Activated naive CD8-positive, alpha-beta T cell (primary cell): ENCODE data around the gene APMAP.
"Not testable (repeated sequence)": the region's sequence is repeated elsewhere in the genome, so short reads cannot be mapped to it uniquely, and the experiment has no call there.

ENCODE experiments used
- H3K27ac Mint-ChIP-seq: one replicate; pipeline ENCODE4 v1.8.0; 2021; ENCODE audit warnings: mixed read lengths
- H3K27me3 Mint-ChIP-seq: one replicate; pipeline ENCODE4 v1.8.0; 2021; ENCODE audit warnings: mixed read lengths
- H3K36me3 Mint-ChIP-seq: one replicate; pipeline ENCODE4 v1.8.0; 2021; ENCODE audit warnings: mixed read lengths
- H3K4me1 Mint-ChIP-seq: one replicate; pipeline ENCODE4 v1.8.0; 2021; ENCODE audit warnings: low read depth, mixed read lengths
- H3K4me3 Mint-ChIP-seq: one replicate; pipeline ENCODE4 v1.8.0; 2021; ENCODE audit warnings: mild to moderate bottlenecking, mixed read lengths
- H3K9me3 Mint-ChIP-seq: one replicate; pipeline ENCODE4 v1.8.0; 2021; ENCODE audit warnings: low read depth, mixed read lengths

APMAP gene

DNA sequence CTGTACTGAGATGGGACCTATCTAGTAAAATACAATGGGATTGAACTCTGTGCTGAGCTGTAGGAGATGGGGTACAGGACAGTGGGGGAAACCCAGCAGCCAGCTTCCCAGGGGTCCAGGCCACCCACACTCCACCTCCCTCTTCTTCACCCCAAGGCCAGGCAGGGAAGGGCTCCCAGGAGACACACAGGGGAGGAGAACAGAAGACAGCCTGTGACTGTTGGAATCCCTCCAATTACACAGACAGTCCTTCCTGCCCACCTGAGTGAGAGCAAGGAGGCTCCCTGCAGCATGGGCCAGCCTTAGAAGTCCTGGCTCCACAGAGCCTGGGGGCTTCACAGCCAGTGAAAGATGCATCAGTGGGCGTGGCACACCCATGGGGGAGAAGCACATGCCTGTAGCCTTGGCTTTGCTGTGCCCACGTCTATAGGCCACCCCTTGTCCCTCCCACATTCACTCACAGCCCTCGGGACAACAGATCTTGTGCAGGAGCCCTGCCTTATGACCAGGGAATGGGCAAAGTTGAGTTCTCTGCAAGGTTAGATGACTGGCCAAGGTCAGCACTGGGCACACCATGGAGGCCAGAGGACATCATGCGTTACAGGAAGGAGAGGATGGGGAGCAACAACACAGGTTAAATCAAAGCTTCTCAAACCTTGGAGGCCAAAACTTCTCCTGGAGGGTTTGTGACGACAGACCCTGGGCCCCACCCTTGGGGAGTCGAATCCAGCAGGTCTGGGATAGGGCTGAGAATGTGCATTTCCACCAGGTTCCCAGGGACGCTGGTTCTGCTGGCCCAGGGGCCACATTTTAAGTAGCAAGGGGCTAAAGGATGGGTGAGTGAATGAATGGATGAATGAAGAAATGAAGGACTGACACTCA is 55.8 kb downstream of the APMAP start:
- no peak overlapping the region for H3K4me3 Mint-ChIP-seq
- peaks cover 14% of the 10 kb centered on the region for H3K4me1 Mint-ChIP-seq
- H3K27me3 Mint-ChIP-seq = no peaks in the 10 kb centered on the region
- no peak overlapping the region for H3K27ac Mint-ChIP-seq
- peaks cover 5% of the 10 kb centered on the region for H3K9me3 Mint-ChIP-seq
- peaks cover 7% of the 10 kb centered on the region for H3K36me3 Mint-ChIP-seq

DNA sequence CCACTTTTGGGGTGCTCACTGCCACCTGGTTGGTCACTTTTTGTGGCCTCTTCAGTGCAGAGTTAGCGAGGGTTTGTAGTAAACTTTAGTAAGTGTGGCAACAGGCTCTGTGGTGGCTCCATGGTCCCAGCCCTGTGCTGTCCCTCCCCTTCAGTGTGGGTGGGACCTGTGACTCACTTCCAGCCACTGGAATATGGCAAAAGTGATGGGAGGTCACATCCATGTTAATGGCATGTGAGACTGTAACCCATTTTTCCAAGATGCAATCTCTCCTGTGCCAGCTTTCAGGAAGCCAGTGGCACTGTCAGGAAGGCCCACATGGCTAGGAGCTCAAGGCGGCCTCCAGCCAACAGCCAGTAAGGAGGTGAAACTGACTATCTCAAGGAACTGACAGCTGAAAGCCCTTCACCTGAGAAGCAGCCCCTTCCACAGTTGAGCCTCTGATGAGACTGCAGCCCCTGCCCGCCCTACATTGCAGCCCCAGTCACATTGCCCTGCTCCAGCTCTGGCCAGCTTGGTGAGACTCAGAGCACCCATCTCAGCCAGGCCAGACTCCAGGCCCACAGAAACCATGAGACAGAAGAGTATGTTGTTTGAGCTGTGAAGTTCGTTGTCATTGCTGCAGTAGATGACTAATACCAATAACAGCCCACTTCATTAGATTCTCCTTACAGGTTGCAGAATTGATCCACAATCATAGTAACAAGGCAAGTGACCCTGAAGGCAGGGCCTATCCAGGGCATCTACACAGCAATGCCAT is 56.6 kb downstream of the APMAP start:
- Mint-ChIP-seq H3K9me3 (no peaks in the 10 kb centered on the region), H3K4me1 (peaks cover 22% of the 10 kb centered on the region), H3K27me3 (no peaks in the 10 kb centered on the region), H3K4me3 (no peak overlapping the region), H3K27ac (no peak overlapping the region), H3K36me3 (peaks cover 7% of the 10 kb centered on the region)

DNA sequence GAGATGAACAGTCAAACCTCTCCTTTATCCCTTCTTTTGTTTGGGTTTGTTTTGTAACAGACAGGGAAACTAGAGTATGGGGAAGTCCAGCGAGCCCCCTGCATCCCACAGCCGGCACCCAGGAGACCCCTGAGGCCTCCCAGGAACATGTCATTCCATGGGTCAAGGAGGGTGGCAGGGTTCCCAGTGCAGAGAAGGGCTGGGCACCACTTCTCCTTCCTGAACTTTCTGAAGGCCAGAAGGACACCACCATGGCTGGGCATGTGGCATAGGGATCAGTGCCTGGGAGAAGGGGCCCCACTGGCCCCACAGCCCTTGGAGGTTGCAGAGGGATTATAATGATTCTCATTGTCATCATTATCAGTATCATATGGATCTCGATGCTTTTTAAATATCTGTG is 57.4 kb downstream of the APMAP start:
- no peaks in the 10 kb centered on the region for H3K27me3 Mint-ChIP-seq
- no peak overlapping the region for H3K27ac Mint-ChIP-seq
- H3K9me3 Mint-ChIP-seq = no peaks in the 10 kb centered on the region
- H3K4me3 Mint-ChIP-seq = no peak overlapping the region
- H3K4me1 Mint-ChIP-seq = peaks cover 29% of the 10 kb centered on the region
- peaks cover 2% of the 10 kb centered on the region for H3K36me3 Mint-ChIP-seq

DNA sequence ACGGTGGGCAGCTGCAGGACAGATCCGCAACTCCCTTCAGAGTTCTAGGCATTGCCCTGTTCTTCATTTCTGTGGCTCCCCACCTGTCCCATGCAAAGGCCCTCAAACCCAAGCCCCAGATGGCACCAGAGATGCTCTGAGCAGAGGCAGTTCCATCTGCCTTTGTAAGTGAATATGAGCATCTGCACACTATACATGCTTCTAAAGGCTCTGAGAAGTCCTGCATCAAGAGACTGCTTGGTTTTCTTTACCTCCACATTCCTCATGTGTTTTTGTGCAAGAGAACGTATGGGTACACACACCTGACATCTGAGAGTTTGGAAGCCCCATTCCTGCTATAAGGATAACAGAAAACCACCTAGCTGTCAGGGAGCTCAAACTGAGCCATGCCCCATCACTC is 57.8 kb downstream of the APMAP start:
- peaks cover 2% of the 10 kb centered on the region for H3K36me3 Mint-ChIP-seq
- H3K4me3 Mint-ChIP-seq = no peak overlapping the region
- no peaks in the 10 kb centered on the region for H3K27me3 Mint-ChIP-seq
- peaks cover 31% of the 10 kb centered on the region for H3K4me1 Mint-ChIP-seq
- no peak overlapping the region for H3K27ac Mint-ChIP-seq
- H3K9me3 Mint-ChIP-seq = no peaks in the 10 kb centered on the region

DNA sequence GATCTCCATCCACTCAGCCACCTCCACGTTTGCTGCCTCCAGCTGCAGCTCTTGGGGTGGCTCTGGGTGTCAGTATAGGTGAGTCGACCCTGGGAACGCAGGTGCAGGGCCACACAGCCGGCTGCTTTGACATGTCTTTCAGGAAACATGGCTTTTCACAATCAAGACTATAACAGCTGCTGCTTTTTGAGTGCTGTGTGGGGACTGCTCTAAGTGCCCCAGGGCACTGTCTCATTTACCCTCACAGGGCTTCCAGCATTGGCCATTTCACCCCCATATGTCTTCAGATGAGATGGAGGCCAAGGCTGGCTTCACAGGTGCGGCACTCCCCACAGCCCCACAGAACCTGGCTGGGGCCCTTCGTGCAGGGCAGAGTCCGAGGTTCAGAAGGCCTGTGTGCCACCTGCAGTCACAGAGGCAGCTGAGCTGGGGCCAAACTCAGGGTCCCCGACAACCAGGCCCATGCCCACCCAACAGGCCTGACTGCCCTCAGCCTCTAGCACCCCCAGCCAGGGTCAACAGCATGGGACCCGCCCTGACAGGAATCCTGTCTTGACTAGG is 58.4 kb downstream of the APMAP start:
- no peak overlapping the region for H3K4me3 Mint-ChIP-seq
- no peaks in the 10 kb centered on the region for H3K9me3 Mint-ChIP-seq
- peaks cover 2% of the 10 kb centered on the region for H3K36me3 Mint-ChIP-seq
- no peaks in the 10 kb centered on the region for H3K27me3 Mint-ChIP-seq
- H3K27ac Mint-ChIP-seq = no peak overlapping the region
- H3K4me1 Mint-ChIP-seq = peaks cover 31% of the 10 kb centered on the region

DNA sequence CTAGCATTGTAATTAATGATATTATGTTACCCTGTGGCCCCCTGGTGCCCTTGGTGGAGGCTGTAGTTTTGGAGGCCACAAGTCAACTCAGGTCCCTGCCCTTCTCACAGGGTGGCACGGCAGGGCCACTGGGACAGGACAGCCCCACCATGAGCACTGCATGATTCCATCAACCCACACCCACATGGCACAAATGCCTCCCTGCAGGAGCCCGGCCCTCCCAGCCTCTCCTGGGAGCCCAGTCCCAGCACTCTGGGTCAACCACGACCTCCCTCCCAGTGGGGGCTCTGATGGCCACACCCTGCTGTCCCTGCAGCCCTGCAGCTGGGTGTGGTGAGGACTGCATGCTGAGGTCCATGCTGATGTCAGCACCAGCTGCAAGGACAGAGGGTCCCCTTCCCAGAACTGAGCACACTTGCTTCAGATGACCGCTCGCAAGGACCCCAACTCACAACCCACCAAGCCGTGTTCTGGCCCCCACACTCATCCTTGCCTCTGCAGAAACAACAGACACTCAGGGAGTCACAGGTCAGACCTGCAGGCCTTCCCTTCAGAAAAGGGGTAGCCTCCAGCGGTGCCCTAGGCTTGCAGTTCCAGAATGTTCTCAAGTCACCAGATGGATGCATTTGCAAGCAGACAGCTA is 59.2 kb downstream of the APMAP start:
- no peak overlapping the region for H3K27ac Mint-ChIP-seq
- no peaks in the 10 kb centered on the region for H3K9me3 Mint-ChIP-seq
- H3K36me3 Mint-ChIP-seq = peaks cover 2% of the 10 kb centered on the region
- no peak overlapping the region for H3K4me3 Mint-ChIP-seq
- H3K27me3 Mint-ChIP-seq = no peaks in the 10 kb centered on the region
- H3K4me1 Mint-ChIP-seq = peaks cover 31% of the 10 kb centered on the region

DNA sequence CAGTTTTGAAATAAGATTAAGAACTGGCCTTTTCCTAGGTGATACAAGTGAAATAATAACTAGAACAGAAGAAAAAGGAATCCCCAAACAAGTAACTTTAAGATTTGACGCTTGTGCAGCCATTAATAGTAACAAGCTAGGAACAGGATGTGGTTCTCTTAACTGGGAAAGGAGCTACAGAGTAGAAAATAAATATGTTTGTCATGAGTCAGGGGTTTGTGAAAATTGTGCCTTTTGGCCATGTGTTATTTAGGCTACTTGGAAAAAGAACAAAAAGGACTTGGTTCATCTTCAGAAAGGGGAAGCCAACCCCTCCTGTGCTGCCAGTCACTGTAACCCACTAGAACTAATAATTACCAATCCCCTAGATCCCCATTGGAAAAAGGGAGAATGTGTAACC is 60.7 kb downstream of the APMAP start:
- Mint-ChIP-seq H3K27ac (peak overlapping the region; percentile 66), H3K4me1 (peaks cover 31% of the 10 kb centered on the region)
- not testable (repeated sequence) for H3K9me3 Mint-ChIP-seq, H3K27me3 Mint-ChIP-seq, H3K4me3 Mint-ChIP-seq, H3K36me3 Mint-ChIP-seq

DNA sequence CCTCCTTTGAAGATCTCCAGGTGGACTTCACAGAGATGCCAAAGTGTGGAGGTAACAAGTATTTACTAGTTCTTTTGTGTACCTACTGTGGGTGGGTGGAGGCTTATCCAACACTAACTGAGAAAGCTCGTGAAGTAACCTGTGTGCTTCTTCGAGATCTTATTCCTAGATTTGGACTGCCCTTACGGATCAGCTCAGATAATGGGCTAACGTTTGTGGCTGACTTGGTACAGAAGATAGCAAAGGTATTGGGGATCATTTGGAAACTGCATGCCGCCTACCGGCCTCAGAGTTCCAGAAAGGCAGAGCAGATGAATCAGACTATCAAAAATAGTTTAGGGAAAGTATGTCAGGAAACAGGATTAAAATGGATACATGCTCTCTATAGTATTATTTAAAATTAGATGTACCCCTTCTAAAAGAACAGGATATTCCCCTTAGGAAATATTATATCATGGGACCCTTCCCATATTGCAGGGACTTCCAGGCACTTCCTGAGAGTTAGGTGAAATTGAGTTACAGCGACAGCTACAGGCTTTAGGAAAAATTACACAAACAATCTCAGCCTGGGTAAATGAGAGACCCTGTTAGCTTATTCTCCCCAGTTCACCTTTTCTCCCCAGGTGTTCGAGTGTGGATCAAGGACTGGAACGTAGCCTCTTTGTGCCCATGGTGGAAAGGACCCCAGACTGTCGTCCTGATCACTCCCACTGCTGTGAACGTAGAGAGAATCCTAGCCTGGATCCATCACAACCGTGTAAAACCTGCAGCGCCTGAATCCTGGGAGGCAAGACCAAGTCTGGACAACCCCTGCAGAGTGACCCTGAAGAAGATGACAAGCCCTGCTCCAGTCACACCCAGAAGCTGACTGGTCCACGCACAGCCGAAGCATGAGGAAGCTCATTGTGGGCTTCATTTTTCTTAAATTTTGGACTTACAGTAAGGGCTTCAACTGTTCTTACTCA is 61.5 kb downstream of the APMAP start:
- Mint-ChIP-seq H3K27ac (peak overlapping the region; percentile 52), H3K4me3 (peak overlapping the region; percentile 24), H3K4me1 (peaks cover 30% of the 10 kb centered on the region)
- H3K36me3 Mint-ChIP-seq, H3K27me3 Mint-ChIP-seq, H3K9me3 Mint-ChIP-seq: not testable (repeated sequence)

DNA sequence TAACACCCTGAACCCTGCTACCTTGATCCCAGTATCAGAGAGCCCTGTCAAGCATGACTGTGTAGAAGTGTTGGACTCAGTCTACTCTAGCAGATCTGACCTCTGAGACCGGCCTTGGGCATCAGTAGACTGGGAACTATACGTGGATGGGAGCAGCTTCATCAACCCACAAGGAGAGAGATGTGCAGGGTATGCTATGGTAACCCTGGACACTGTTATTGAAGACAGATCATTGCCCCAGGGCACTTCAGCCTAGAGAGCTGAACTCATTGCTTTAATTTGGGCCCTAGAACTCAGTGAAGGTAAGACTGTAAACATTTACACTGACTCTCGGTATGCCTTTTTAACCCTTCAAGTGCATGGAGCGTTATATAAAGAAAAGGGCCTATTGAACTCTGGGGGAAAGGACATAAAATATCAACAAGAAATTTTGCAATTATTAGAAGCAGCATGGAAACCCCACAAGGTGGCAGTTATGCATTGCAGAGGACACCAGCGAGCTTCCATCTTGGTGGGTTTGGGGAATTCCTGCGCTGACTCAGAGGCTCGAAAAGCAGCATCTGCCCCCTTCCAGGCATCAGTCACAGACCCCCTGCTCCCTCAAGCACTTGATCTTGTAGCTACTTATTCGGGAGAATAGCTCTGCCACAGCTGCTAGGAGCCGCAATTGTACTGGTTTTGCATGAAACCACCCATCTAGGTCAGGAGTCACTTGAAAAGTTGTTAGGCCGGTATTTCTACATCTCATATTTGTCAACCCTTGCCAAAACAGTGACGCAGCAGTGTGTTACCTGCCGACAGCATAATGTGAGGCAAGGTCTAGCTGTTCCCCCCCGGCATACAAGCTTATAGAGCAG is 62.5 kb downstream of the APMAP start:
- not testable (repeated sequence) for H3K27me3 Mint-ChIP-seq, H3K36me3 Mint-ChIP-seq, H3K4me3 Mint-ChIP-seq, H3K9me3 Mint-ChIP-seq, H3K27ac Mint-ChIP-seq
- H3K4me1 Mint-ChIP-seq = peaks cover 30% of the 10 kb centered on the region

DNA sequence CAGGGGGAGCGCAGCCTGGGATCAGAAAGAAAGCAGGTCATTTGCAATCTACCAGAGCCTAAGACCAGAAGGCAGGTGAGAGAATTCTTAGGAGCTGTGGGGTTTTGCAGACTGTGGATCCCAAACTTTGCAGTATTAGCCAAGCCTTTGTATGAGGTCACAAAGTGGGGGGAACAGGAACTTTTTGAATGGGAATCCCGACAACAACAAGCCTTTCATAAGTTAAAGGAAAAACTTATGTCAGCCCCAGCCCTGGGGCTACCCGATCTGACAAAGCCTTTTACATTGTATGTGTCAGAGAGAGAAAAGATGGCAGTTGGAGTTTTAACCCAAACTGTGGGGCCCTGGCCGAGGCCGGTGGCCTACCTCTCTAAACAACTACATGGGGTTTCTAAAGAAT is 63.3 kb downstream of the APMAP start:
- not testable (repeated sequence) for H3K36me3 Mint-ChIP-seq, H3K27ac Mint-ChIP-seq, H3K9me3 Mint-ChIP-seq, H3K27me3 Mint-ChIP-seq, H3K4me3 Mint-ChIP-seq
- peaks cover 30% of the 10 kb centered on the region for H3K4me1 Mint-ChIP-seq

DNA sequence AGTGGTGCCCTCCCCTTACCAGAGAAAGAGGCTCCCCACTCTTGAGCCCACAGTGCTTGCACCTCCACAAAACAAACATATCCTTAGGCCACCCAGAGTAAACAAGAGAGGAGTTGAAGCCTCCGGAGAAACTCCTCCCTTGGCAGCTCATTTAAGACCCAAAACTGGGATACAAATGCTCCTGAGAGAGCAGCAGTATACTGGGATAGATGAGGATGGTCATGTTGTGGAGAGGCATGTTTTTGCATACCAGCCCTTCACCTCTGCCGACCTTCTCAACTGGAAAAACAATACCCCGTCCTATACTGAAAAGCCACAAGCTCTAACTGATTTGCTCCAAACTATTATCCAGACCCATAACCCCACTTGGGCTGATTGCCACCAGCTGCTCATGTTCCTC is 71.8 kb downstream of the APMAP start:
- not testable (repeated sequence) for H3K36me3 Mint-ChIP-seq, H3K4me1 Mint-ChIP-seq, H3K27me3 Mint-ChIP-seq, H3K9me3 Mint-ChIP-seq, H3K4me3 Mint-ChIP-seq, H3K27ac Mint-ChIP-seq

DNA sequence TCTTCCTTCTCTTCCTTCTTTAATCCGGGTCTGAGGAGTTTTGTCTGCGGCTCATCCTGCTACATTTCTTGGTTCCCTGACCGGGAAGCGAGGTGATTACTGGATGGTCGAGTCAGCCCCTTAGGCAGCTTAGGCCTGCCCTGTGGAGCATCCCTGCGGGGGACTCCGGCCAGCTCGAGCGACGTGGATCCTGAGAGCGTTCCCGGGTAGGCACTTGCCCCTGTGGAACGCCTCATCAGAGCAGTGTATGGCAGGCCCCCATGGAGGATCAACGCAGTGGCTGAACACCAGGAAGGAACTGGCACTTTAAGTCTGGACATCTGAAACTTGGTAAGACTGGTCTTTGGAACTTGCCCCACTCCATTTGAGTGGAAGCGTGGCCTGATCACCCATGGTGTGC is 72.9 kb downstream of the APMAP start:
- H3K4me3 Mint-ChIP-seq = not testable (repeated sequence)

DNA sequence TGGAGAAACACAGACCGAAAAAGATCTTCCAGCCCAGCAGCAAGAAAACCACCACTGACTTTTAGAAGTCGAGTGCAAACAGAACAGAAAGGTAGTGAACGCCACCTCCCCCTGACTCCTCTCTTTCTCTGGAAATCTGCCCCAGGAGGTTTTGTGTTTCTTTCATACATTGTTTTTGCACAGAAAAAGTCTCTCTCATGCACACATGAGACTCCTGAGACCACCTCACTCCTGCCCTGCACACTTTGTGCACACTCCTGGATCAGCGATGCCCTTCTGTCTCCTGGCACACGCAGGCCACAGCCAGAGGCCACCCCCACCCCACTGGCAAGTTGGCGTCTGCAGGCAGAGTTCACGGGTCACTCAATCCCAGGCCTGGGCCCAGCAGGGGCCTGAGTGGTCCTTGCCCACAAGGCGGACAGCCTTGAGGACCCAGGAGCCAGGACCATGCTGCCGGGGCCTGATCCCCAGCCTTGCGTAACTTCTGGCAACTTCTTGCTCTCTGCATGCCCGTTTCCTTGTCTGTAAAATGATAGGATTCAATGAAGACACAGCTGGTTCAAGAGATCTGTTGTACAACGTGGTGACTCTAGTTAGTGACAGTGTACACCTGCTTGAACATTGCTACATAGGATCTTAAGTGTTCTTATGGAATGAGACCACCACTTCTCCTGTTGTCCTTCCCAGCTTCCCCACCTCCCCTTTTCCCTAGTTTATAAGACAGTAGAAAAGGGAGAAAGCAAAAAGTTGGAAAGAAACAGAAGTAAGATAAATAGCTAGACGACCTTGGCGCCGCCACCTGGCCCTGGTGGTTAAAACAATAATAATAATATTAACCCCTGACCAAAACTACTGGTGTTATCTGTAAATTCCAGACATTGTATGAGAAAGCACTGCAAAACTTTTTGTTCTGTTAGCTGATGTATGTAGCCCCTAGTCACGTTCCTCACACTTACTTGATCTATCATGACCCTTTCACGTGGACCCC is 73.7 kb downstream of the APMAP start:
- H3K36me3 Mint-ChIP-seq = no peaks in the 10 kb centered on the region
- H3K9me3 Mint-ChIP-seq = no peaks in the 10 kb centered on the region
- H3K27me3 Mint-ChIP-seq = no peaks in the 10 kb centered on the region
- peaks cover 4% of the 10 kb centered on the region for H3K4me1 Mint-ChIP-seq
- H3K4me3 Mint-ChIP-seq = no peak overlapping the region
- H3K27ac Mint-ChIP-seq = no peak overlapping the region

More for the DNA sequence above, 72.9 kb downstream of the APMAP start:
- H3K36me3 Mint-ChIP-seq, H3K27me3 Mint-ChIP-seq, H3K9me3 Mint-ChIP-seq, H3K4me1 Mint-ChIP-seq, H3K27ac Mint-ChIP-seq: not testable (repeated sequence)
